D341Med (cell line): ENCODE measurements around the gene TRIM45.

Source experiments
- DNase-seq: peaks from one replicate; pipeline ENCODE4 v3.0.0; 2012; ENCODE audit warnings: low spot score

Gene TRIM45

GRCh38 chr1:117101334-117101733 lies 20.2 kb downstream of the TRIM45 start:
- DNase-seq = no peak

GRCh38 chr1:117098287-117098890 lies 23.2 kb downstream of the TRIM45 start:
- DNase-seq = no peak

GRCh38 chr1:117097443-117097842 lies 24.1 kb downstream of the TRIM45 start:
- DNase-seq = no peak

GRCh38 chr1:117096951-117097408 lies 24.6 kb downstream of the TRIM45 start:
- DNase-seq = no peak

GRCh38 chr1:117094841-117095604 lies 26.5 kb downstream of the TRIM45 start:
- DNase-seq = no peak

GRCh38 chr1:117093870-117094621 lies 27.5 kb downstream of the TRIM45 start:
- DNase-seq = no peak

GRCh38 chr1:117093091-117093534 lies 28.4 kb downstream of the TRIM45 start:
- DNase-seq = no peak

- DNase-seq = no peak
Measured at GRCh38 chr1:117092594-117092993, 29.0 kb downstream of the TRIM45 start.

- no peak for DNase-seq
Measured at GRCh38 chr1:117089996-117090395, 31.6 kb downstream of the TRIM45 start.

- no peak for DNase-seq
Measured at GRCh38 chr1:117087686-117088085, 33.9 kb downstream of the TRIM45 start.

- no peak for DNase-seq
Measured at GRCh38 chr1:117084231-117084630, 37.3 kb downstream of the TRIM45 start.

- no peak for DNase-seq
Measured at GRCh38 chr1:117079737-117080136, 41.8 kb downstream of the TRIM45 start.

GRCh38 chr1:117077267-117077666 lies 44.3 kb downstream of the TRIM45 start:
- no peak for DNase-seq

GRCh38 chr1:117076648-117077047 lies 44.9 kb downstream of the TRIM45 start:
- no peak for DNase-seq

- DNase-seq = no peak
Measured at GRCh38 chr1:117070124-117070523, 51.4 kb downstream of the TRIM45 start.

GRCh38 chr1:117069220-117069844 lies 52.2 kb downstream of the TRIM45 start:
- no peak for DNase-seq

- no peak for DNase-seq
Measured at GRCh38 chr1:117068580-117068979, 53.0 kb downstream of the TRIM45 start.

GRCh38 chr1:117067533-117068370 lies 53.8 kb downstream of the TRIM45 start:
- DNase-seq = peak; percentile 56

- no peak for DNase-seq
Measured at GRCh38 chr1:117066367-117066766, 55.2 kb downstream of the TRIM45 start.

GRCh38 chr1:117061986-117062415 lies 59.5 kb downstream of the TRIM45 start:
- DNase-seq = no peak
